ENCODE data around the gene CSRNP2.
"Not testable (repeated sequence)": the region's sequence is repeated elsewhere in the genome, so short reads cannot be mapped to it uniquely, and the experiment has no call there.

CSRNP2 gene

DNA sequence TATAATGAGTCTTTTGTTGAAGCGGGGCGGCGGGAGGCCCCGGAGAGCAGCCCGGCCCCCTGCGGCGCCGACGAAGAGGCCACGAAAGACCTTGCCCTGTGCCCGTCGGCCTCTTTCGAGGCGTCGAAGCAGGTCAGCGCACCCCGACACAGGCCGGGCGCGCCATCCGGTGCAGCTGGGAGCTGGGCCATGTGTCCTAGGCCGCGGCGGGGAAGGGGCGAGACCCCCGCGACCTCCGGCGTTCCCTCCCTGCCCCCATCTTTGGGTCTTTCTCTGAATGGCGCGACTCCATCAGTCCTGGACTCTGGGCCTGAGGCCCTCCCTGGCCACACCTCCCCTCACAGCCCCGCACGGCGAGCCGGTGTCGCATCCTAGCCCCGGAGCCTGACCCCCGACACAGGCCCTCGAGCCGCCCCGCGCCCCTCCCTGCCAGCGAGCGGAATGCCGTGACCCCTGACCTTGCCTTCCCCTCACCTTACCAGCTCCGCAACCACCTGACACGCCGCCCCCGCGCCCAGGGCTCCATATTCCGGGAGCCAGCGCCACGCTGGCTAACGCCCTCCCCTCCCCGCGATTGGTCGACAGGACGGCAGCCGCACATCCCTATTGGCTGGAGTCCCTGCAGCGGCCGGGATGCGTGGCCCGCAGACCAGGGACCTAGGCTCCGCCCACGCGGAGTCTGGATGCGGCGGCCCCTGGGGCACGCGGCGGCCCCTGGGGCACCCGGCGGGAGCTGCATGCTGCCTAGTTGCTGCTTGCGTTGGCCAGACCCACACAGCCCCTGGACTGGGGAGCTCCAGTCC, 57.4 kb downstream of the CSRNP2 start, which contains the start of gene SLC11A2:
TSS of gene SLC11A2 (minus strand) at position 549 of the 803 bp plus-strand sequence. CDS start 15,656 bp downstream, outside the sequence.
- DNase-seq = peak; percentile 93

- no peak for DNase-seq
Observed at GRCh38 chr12:51025338-51025835, 58.0 kb downstream of the CSRNP2 start.

DNA sequence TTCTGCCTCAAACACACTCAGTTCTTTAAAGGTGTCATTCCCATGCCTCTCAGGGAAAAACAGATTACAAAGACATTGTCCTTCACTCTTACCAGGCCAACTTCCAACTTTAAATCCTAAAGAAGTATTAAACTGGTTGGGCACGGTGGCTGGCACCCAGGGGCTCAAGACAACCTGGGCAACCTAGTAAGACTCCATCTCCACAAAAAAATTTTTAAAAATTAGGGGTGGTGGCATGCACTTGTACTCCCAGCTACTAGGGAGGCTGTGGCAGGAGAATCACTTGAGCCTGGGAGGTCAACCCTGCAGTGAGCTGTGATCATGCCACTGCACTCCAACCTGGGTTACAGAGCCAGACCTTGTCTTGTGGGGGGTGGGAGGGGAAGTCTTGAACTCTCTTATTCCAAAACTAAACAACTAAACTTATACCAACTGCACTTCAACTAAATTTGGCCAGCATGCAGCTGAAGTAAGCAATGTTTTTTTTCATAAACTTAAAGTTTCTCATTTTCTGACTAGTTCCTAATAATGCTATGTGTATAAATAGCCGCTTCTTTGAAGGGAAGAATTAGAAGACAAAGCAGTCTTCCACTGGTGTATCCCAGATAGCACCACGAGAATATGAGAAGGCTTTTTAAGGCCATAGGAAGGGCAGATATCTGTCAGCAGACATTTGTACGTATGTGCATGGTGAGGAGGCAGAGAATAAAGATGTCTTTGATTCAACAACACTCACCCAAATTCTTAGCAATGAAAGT, 59.6 kb downstream of the CSRNP2 start:
- DNase-seq = no peak

DNA sequence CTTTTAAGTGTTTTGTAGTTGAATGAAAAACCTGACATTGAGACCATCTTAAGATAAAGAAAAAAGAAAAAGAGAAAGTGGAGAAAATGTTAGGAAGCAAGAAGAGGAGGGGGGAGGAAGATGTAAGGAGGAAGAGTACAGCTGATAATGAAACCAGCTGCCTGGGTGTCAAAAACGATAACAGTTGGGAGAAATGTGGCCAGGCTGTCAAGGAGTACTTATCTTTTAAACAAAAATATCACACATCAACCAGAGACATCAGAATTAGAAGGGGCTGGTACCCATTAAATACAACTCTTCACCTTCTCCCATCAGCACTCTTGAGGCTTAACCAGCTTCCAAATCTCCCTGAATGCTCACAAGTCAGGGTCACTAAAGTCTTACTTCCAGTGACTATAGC, 61.7 kb downstream of the CSRNP2 start:
- DNase-seq = no peak

DNA sequence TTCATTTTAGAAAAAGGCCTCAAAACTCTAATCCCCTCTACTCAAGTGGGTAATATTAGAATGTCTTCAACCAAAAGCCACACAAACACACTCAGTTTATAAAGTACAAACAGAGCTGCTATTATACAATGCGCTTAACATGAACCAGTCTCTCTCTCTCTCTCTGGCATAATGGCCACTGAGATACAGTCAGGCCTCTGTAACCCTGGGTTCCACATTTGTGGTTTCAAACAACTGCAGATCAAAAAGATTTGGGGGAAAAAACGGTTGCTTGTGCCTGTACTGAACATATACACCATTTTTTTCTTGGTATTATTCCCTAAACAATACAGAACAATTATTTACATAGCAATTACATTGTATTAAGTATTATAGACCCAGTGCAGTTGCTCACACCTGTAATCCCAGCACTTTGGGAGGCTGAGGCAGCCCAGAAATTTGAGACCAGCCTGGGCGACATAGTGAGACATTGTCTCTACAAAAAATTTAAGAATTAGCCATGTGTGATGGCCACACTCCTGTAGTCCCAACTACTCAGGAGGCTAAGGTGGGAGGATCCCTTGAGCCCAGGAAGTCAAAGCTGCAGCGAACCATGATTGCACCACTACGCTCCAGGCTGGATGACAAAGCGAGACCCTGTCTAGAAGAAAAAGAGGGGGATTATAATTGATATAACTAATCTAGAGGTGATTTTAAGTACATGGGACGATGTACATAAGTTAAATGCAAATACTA, 62.8 kb downstream of the CSRNP2 start:
- no peak for DNase-seq

- no peak for DNase-seq
Observed at GRCh38 chr12:51019927-51020326, 63.5 kb downstream of the CSRNP2 start.

- no peak for DNase-seq
Observed at GRCh38 chr12:51018956-51019355, 64.4 kb downstream of the CSRNP2 start.

- no peak for DNase-seq
Observed at GRCh38 chr12:51017452-51017851, 65.9 kb downstream of the CSRNP2 start.

GRCh38 chr12:51014467-51014866, 68.9 kb downstream of the CSRNP2 start:
- DNase-seq = not testable (repeated sequence)

DNA sequence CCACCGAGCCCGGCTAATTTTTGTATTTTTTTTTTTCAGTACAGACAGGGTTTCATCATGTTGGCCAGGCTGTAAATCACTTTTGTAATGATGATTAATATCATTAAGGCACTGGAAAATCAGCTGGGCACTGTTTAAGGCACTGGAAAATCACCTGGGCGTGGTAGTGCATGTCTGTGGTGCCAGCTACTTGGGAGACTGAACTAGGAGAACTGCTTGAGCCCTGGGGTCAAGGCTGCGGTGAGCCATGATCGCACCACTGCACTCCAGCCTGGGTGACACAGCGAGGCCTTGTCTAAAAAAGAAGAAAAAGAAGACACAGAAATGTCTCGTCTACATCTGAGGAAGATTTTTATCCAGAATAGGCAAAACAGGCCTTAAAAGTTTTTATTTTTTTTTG, 70.0 kb downstream of the CSRNP2 start:
- DNase-seq = no peak

- no peak for DNase-seq
Observed at GRCh38 chr12:51012570-51013236, 70.7 kb downstream of the CSRNP2 start.

DNA sequence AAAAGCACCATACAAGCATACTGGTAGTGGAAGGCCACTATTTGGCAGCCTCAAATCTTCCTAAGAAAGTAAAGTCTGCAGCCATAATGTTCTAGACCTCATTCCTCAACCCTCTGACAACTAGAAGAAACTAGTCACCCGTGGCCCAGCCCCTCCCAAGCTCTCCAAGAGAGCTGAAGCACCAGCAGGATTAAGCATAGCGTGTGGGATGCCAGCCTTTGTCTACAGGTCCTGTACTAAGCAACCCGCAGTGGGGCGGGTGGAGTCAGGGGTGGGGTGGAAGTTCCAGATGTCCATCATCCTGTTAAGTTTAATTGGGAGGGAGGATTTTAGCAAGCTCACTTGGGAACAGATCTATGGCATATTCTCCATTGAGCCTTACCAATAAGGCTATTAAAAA, 71.4 kb downstream of the CSRNP2 start:
- no peak for DNase-seq
